ENCODE measurements around the gene PLPPR3.

Gene PLPPR3

DNA sequence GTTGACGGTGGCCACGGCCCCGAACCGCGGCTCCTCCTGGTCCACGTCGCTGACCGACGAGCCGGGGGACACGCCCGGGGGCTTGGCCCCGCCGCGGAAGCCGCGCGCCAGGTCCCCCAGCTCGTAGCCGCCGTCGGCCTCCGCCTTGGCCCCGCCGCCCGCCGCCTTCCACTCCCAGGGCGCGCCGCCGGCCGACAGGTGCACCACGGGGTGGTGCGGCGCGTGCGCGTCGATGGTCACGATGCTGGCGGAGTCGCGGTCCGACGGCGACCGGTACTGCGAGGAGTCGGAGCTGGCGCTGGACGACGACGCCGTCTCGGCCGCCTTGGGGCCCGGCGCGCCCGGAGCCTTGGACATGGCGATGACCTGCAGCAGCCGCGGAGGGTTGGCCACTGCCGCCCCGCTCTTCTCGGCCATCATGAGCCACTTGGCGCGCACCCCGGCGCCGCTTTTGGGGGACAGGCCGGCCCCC lies 9.0 kb downstream of the PLPPR3 start:
- Histone ChIP-seq H3K79me1 (ENCODE audit: low read depth, low read length) (peaks cover 32% of the 10 kb centered on the region), H2AFZ (ENCODE audit: low read length) (no peak overlapping the region), H3K14ac (ENCODE audit: low read length) (no peak overlapping the region), H3K4ac (ENCODE audit: low read length) (no peak overlapping the region), H4K8ac (ENCODE audit: low read depth, low read length) (peak overlapping the region; percentile 82), H3K4me2 (ENCODE audit: insufficient read depth, low read length, poor library complexity, severe bottlenecking) (no peak overlapping the region), H3K36me3 (replicated peaks in 1 of 2; ENCODE audit: control insufficient read depth in 2 of 2, insufficient read depth in 2 of 2, low read length in 2 of 2) (peaks cover 58 to 79% of the 10 kb centered on the region in 2 donors), H3K4me1 (ENCODE audit: control insufficient read depth in 2 of 2, insufficient read depth in 1 of 2, low read depth in 1 of 2, low read length in 2 of 2) (no peaks in the 10 kb centered on the region), H4K91ac (ENCODE audit: low read depth, low read length, poor library complexity) (no peak overlapping the region), H3K27ac (replicated peaks; ENCODE audit: low read length) (no peak overlapping the region), H2AK5ac (ENCODE audit: low read depth, low read length) (no peak overlapping the region), H2BK15ac (ENCODE audit: low read length) (no peak overlapping the region), H3K9me3 (replicated peaks in 1 of 2; ENCODE audit: control insufficient read depth in 2 of 2, insufficient read depth in 1 of 2, low read depth in 1 of 2, low read length in 2 of 2) (peaks cover 0 to 3% of the 10 kb centered on the region in 2 donors), H3K4me3 (ENCODE audit: low read length in 2 of 2) (no peak overlapping the region), H3K27me3 (ENCODE audit: control insufficient read depth in 3 of 3, insufficient read depth in 3 of 3, low read depth in 1 of 3, low read length in 3 of 3) (no peaks in the 10 kb centered on the region), H2BK120ac (ENCODE audit: low read depth, low read length) (no peak overlapping the region), H3K9ac (ENCODE audit: low read depth, low read length, poor library complexity) (no peak overlapping the region), H2BK12ac (ENCODE audit: low read length) (no peak overlapping the region), H3K18ac (ENCODE audit: low read length) (no peak overlapping the region), H3K23ac (ENCODE audit: low read depth, low read length, poor library complexity) (peak overlapping the region; percentile 73), H2BK5ac (ENCODE audit: low read length) (no peak overlapping the region)
- DNase-seq (ENCODE audit: low spot score) = no peak
- no CpG with 5 or more reads among the region's 72 CpGs for WGBS, 2 donors (ENCODE audit: extremely low coverage in 2 of 2, insufficient read length in 2 of 2, insufficient replicate concordance in 1 of 2)

- Histone ChIP-seq H2BK120ac (ENCODE audit: low read depth, low read length) (no peak overlapping the region), H2BK12ac (ENCODE audit: low read length) (no peak overlapping the region), H4K91ac (ENCODE audit: low read depth, low read length, poor library complexity) (no peak overlapping the region), H3K4ac (ENCODE audit: low read length) (no peak overlapping the region), H2AK5ac (ENCODE audit: low read depth, low read length) (no peak overlapping the region), H3K4me3 (ENCODE audit: low read length in 2 of 2) (no peak overlapping the region), H2BK5ac (ENCODE audit: low read length) (no peak overlapping the region), H3K9ac (ENCODE audit: low read depth, low read length, poor library complexity) (no peak overlapping the region), H2BK15ac (ENCODE audit: low read length) (no peak overlapping the region), H3K36me3 (replicated peaks in 1 of 2; ENCODE audit: control insufficient read depth in 2 of 2, insufficient read depth in 2 of 2, low read length in 2 of 2) (peaks cover 63 to 79% of the 10 kb centered on the region in 2 donors), H3K14ac (ENCODE audit: low read length) (no peak overlapping the region), H2AFZ (ENCODE audit: low read length) (no peak overlapping the region), H3K4me1 (ENCODE audit: control insufficient read depth in 2 of 2, insufficient read depth in 1 of 2, low read depth in 1 of 2, low read length in 2 of 2) (no peaks in the 10 kb centered on the region), H3K4me2 (ENCODE audit: insufficient read depth, low read length, poor library complexity, severe bottlenecking) (no peak overlapping the region), H4K8ac (ENCODE audit: low read depth, low read length) (no peak overlapping the region), H3K27ac (replicated peaks; ENCODE audit: low read length) (peak overlapping the region; percentile 7), H3K18ac (ENCODE audit: low read length) (no peak overlapping the region), H3K9me3 (replicated peaks in 1 of 2; ENCODE audit: control insufficient read depth in 2 of 2, insufficient read depth in 1 of 2, low read depth in 1 of 2, low read length in 2 of 2) (peaks cover 0 to 3% of the 10 kb centered on the region in 2 donors), H3K79me1 (ENCODE audit: low read depth, low read length) (peaks cover 34% of the 10 kb centered on the region), H3K27me3 (ENCODE audit: control insufficient read depth in 3 of 3, insufficient read depth in 3 of 3, low read depth in 1 of 3, low read length in 3 of 3) (no peaks in the 10 kb centered on the region), H3K23ac (ENCODE audit: low read depth, low read length, poor library complexity) (peak overlapping the region; percentile 73)
- no peak for DNase-seq (ENCODE audit: low spot score)
- WGBS, 2 donors (ENCODE audit: extremely low coverage in 2 of 2, insufficient read length in 2 of 2, insufficient replicate concordance in 1 of 2) = no CpG with 5 or more reads among the region's 80 CpGs
These were observed 9.6 kb downstream of the PLPPR3 start for GRCh38 chr19:812049-812746.

DNA sequence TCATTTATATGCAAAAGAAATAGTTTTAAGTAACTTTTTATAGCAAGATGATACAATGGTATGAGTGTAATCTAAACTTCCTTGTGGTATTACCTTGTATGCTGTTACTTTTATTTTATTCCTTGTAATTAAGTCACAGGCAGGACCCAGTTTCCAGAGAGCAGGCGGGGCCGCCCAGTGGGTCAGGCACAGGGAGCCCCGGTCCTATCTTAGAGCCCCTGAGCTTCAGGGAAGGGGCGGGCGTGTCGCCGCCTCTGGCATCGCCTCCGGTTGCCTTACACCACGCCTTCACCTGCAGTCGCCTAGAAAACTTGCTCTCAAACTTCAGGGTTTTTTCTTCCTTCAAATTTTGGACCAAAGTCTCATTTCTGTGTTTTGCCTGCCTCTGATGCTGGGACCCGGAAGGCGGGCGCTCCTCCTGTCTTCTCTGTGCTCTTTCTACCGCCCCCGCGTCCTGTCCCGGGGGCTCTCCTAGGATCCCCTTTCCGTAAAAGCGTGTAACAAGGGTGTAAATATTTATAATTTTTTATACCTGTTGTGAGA lies 10.2 kb downstream of the PLPPR3 start:
- Histone ChIP-seq H2BK12ac (ENCODE audit: low read length) (no peak overlapping the region), H2AK5ac (ENCODE audit: low read depth, low read length) (no peak overlapping the region), H3K14ac (ENCODE audit: low read length) (no peak overlapping the region), H3K4ac (ENCODE audit: low read length) (no peak overlapping the region), H2BK15ac (ENCODE audit: low read length) (no peak overlapping the region), H3K79me1 (ENCODE audit: low read depth, low read length) (peaks cover 34% of the 10 kb centered on the region), H3K4me1 (ENCODE audit: control insufficient read depth in 2 of 2, insufficient read depth in 1 of 2, low read depth in 1 of 2, low read length in 2 of 2) (no peaks in the 10 kb centered on the region), H3K4me2 (ENCODE audit: insufficient read depth, low read length, poor library complexity, severe bottlenecking) (no peak overlapping the region), H3K9ac (ENCODE audit: low read depth, low read length, poor library complexity) (no peak overlapping the region), H2BK120ac (ENCODE audit: low read depth, low read length) (no peak overlapping the region), H4K8ac (ENCODE audit: low read depth, low read length) (no peak overlapping the region), H3K23ac (ENCODE audit: low read depth, low read length, poor library complexity) (no peak overlapping the region), H3K4me3 (ENCODE audit: low read length in 2 of 2) (no peak overlapping the region), H2BK5ac (ENCODE audit: low read length) (no peak overlapping the region), H2AFZ (ENCODE audit: low read length) (no peak overlapping the region), H3K27me3 (ENCODE audit: control insufficient read depth in 3 of 3, insufficient read depth in 3 of 3, low read depth in 1 of 3, low read length in 3 of 3) (no peaks in the 10 kb centered on the region), H3K36me3 (replicated peaks in 1 of 2; ENCODE audit: control insufficient read depth in 2 of 2, insufficient read depth in 2 of 2, low read length in 2 of 2) (peaks cover 69 to 84% of the 10 kb centered on the region in 2 donors), H3K27ac (replicated peaks; ENCODE audit: low read length) (peak overlapping the region; percentile 36), H4K91ac (ENCODE audit: low read depth, low read length, poor library complexity) (no peak overlapping the region), H3K9me3 (replicated peaks in 1 of 2; ENCODE audit: control insufficient read depth in 2 of 2, insufficient read depth in 1 of 2, low read depth in 1 of 2, low read length in 2 of 2) (peaks cover 0 to 3% of the 10 kb centered on the region in 2 donors), H3K18ac (ENCODE audit: low read length) (no peak overlapping the region)
- WGBS, 2 donors (ENCODE audit: extremely low coverage in 2 of 2, insufficient read length in 2 of 2, insufficient replicate concordance in 1 of 2) = no CpG with 5 or more reads among the region's 20 CpGs
- DNase-seq (ENCODE audit: low spot score) = no peak

GRCh38 chr19:810883-811489 lies 10.8 kb downstream of the PLPPR3 start:
- no peaks in the 10 kb centered on the region for H3K27me3 ChIP-seq (ENCODE audit: control insufficient read depth in 3 of 3, insufficient read depth in 3 of 3, low read depth in 1 of 3, low read length in 3 of 3)

More at GRCh38 chr19:810883-811489, 10.8 kb downstream of the PLPPR3 start:
- Histone ChIP-seq H3K14ac (ENCODE audit: low read length) (no peak overlapping the region), H3K4me3 (ENCODE audit: low read length in 2 of 2) (no peak overlapping the region), H3K18ac (ENCODE audit: low read length) (no peak overlapping the region), H3K4me1 (ENCODE audit: control insufficient read depth in 2 of 2, insufficient read depth in 1 of 2, low read depth in 1 of 2, low read length in 2 of 2) (no peaks in the 10 kb centered on the region), H2BK120ac (ENCODE audit: low read depth, low read length) (no peak overlapping the region), H4K8ac (ENCODE audit: low read depth, low read length) (no peak overlapping the region), H3K9me3 (replicated peaks in 1 of 2; ENCODE audit: control insufficient read depth in 2 of 2, insufficient read depth in 1 of 2, low read depth in 1 of 2, low read length in 2 of 2) (peaks cover 0 to 3% of the 10 kb centered on the region in 2 donors), H3K27ac (replicated peaks; ENCODE audit: low read length) (no peak overlapping the region), H4K91ac (ENCODE audit: low read depth, low read length, poor library complexity) (no peak overlapping the region), H2AK5ac (ENCODE audit: low read depth, low read length) (no peak overlapping the region), H2BK12ac (ENCODE audit: low read length) (no peak overlapping the region), H2AFZ (ENCODE audit: low read length) (no peak overlapping the region), H3K4me2 (ENCODE audit: insufficient read depth, low read length, poor library complexity, severe bottlenecking) (no peak overlapping the region), H3K79me1 (ENCODE audit: low read depth, low read length) (peaks cover 35% of the 10 kb centered on the region), H3K4ac (ENCODE audit: low read length) (no peak overlapping the region), H2BK5ac (ENCODE audit: low read length) (peak overlapping the region; percentile 66), H3K36me3 (replicated peaks in 1 of 2; ENCODE audit: control insufficient read depth in 2 of 2, insufficient read depth in 2 of 2, low read length in 2 of 2) (peaks cover 71 to 85% of the 10 kb centered on the region in 2 donors), H3K9ac (ENCODE audit: low read depth, low read length, poor library complexity) (no peak overlapping the region), H2BK15ac (ENCODE audit: low read length) (no peak overlapping the region), H3K23ac (ENCODE audit: low read depth, low read length, poor library complexity) (peak overlapping the region; percentile 65)
- no peak for DNase-seq (ENCODE audit: low spot score)
- WGBS, 2 donors (ENCODE audit: extremely low coverage in 2 of 2, insufficient read length in 2 of 2, insufficient replicate concordance in 1 of 2) = no CpG with 5 or more reads among the region's 25 CpGs

Data from neuronal stem cell (in vitro differentiated cells).